WTC11 (cell line): ENCODE data around the gene FFAR1. TPM values are rescaled to one million over a fixed set of nuclear protein-coding genes. Genes with fewer than 3 reads are reported as not detected.

ENCODE experiments used
- ATAC-seq: fragments of 200-7000 bp; cut with Tn5 transposase; 2 replicates; pipeline ENCODE4 v1.10.0; 2021; ENCODE audit warnings: mild to moderate bottlenecking, moderate library complexity
- CTCF ChIA-PET: fragments of 300-600 bp; sonication (Branson Sonifier 250); formaldehyde crosslinking; loops from one replicate; lab custom pipeline; 2021; ENCODE audit warnings: antibody characterized with exemption; lab: Charles Lee
- POLR2A ChIA-PET: fragments of 350-600 bp; sonication (Branson Sonifier 250); formaldehyde crosslinking; loops from one replicate; lab custom pipeline; 2021; ENCODE audit warnings: antibody characterized with exemption; lab: Charles Lee
- DNase-seq: peaks from one replicate; pipeline ENCODE4 v3.0.0; 2021; ENCODE audit warnings: low spot score
- H3K27ac Mint-ChIP-seq: 2 replicates; pipeline ENCODE4 v1.8.0; 2021; ENCODE audit warnings: mixed read lengths
- H3K27me3 Mint-ChIP-seq: 2 replicates; pipeline ENCODE4 v1.8.0; 2021; ENCODE audit warnings: low read depth, mild to moderate bottlenecking, moderate library complexity, mixed read lengths
- H3K36me3 Mint-ChIP-seq: 2 replicates; pipeline ENCODE4 v1.8.0; 2021; ENCODE audit warnings: mixed read lengths
- H3K4me1 Mint-ChIP-seq: 2 replicates; pipeline ENCODE4 v1.8.0; 2022; ENCODE audit warnings: mixed read lengths
- H3K4me3 Mint-ChIP-seq: 2 replicates; pipeline ENCODE4 v1.8.0; 2021; ENCODE audit warnings: mild to moderate bottlenecking, moderate library complexity, mixed read lengths
- H3K9me3 Mint-ChIP-seq: 2 replicates; pipeline ENCODE4 v1.8.0; 2021; ENCODE audit warnings: mixed read lengths
- ATF1 ChIP-seq: sonication (generic); formaldehyde crosslinking; IDR thresholded peaks from 2 replicates; pipeline ENCODE4 v1.8.1; 2023; ENCODE audit warnings: mild to moderate bottlenecking, moderate library complexity, missing genetic modification reagents
- CBFB ChIP-seq: sonication (generic); formaldehyde crosslinking; IDR thresholded peaks from 2 replicates; pipeline ENCODE4 v1.8.1; 2022; ENCODE audit warnings: mild to moderate bottlenecking, low read depth, missing genetic modification reagents
- CREB1 ChIP-seq: sonication (generic); formaldehyde crosslinking; IDR thresholded peaks from 2 replicates; pipeline ENCODE4 v1.8.0; 2023; ENCODE audit warnings: mild to moderate bottlenecking, missing genetic modification reagents
- CREM ChIP-seq: sonication (generic); formaldehyde crosslinking; IDR thresholded peaks from 2 replicates; pipeline ENCODE4 v1.8.1; 2022; ENCODE audit warnings: mild to moderate bottlenecking, missing genetic modification reagents, moderate library complexity
- GRHL2 ChIP-seq: fragments of 250-450 bp; sonication (Bioruptor Pico); IDR thresholded peaks from 2 replicates; pipeline ENCODE4 v1.8.0; 2022; ENCODE audit warnings: mild to moderate bottlenecking, moderate library complexity; ENCODE audit not compliant: insufficient replicate concordance, severe bottlenecking
- MXD4 ChIP-seq: fragments of 250-450 bp; sonication (Bioruptor Pico); IDR thresholded peaks from 2 replicates; pipeline ENCODE4 v1.8.0; 2021; ENCODE audit warnings: mild to moderate bottlenecking, moderate library complexity, borderline replicate concordance
- NR1H2 ChIP-seq: sonication (generic); formaldehyde crosslinking; IDR thresholded peaks from 2 replicates; pipeline ENCODE4 v1.9.0; 2021; ENCODE audit warnings: mild to moderate bottlenecking, moderate library complexity, missing genetic modification reagents
- NR3C1 ChIP-seq: sonication (generic); formaldehyde crosslinking; conservative IDR thresholded peaks from 2 replicates; pipeline ENCODE4 v1.8.1; 2023; ENCODE audit warnings: low read depth, mild to moderate bottlenecking, missing genetic modification reagents
- SP1 ChIP-seq: sonication (generic); formaldehyde crosslinking; conservative IDR thresholded peaks from 2 replicates; pipeline ENCODE4 v1.8.1; 2022; ENCODE audit warnings: missing genetic modification reagents
- ZNF232 ChIP-seq: sonication (generic); formaldehyde crosslinking; IDR thresholded peaks from 2 replicates; pipeline ENCODE4 v1.8.0; 2022; ENCODE audit warnings: mild to moderate bottlenecking, missing genetic modification reagents
- ZNF317 ChIP-seq: sonication (generic); formaldehyde crosslinking; IDR thresholded peaks from 2 replicates; pipeline ENCODE4 v1.8.1; 2023; ENCODE audit warnings: low read depth, mild to moderate bottlenecking, moderate library complexity, missing genetic modification reagents, borderline replicate concordance
- total RNA-seq: library from RNA; stranded (reverse); gene quantifications from 3 replicates; pipeline ENCODE4 v1.2.3, GENCODE V29; 2021
- TF ChIP-seq, protein P1 (sequence below): sonication (generic); formaldehyde crosslinking; IDR thresholded peaks from 2 replicates; pipeline ENCODE4 v1.8.0; 2022; ENCODE audit warnings: missing genetic modification reagents
- TF ChIP-seq, protein P2 (sequence below): sonication (generic); formaldehyde crosslinking; IDR thresholded peaks from 2 replicates; pipeline ENCODE4 v1.8.1; 2022; ENCODE audit warnings: mild to moderate bottlenecking, missing genetic modification reagents, moderate library complexity, borderline replicate concordance
- TF ChIP-seq, protein P3 (sequence below): sonication (generic); formaldehyde crosslinking; IDR thresholded peaks from 2 replicates; pipeline ENCODE4 v1.8.0; 2022; ENCODE audit warnings: mild to moderate bottlenecking, missing genetic modification reagents
- TF ChIP-seq, protein P4 (sequence below): sonication (generic); formaldehyde crosslinking; IDR thresholded peaks from 2 replicates; pipeline ENCODE4 v1.8.1; 2023; ENCODE audit warnings: mild to moderate bottlenecking, moderate library complexity, missing genetic modification reagents
- TF ChIP-seq, protein P5 (sequence below): fragments of 200-600 bp; IDR thresholded peaks from 2 replicates; pipeline ENCODE4 v1.8.0; 2022; ENCODE audit warnings: antibody characterized with exemption

The FFAR1 gene
- total RNA-seq, 1 experiment from 2014 or later = 0.07 TPM

DNA sequence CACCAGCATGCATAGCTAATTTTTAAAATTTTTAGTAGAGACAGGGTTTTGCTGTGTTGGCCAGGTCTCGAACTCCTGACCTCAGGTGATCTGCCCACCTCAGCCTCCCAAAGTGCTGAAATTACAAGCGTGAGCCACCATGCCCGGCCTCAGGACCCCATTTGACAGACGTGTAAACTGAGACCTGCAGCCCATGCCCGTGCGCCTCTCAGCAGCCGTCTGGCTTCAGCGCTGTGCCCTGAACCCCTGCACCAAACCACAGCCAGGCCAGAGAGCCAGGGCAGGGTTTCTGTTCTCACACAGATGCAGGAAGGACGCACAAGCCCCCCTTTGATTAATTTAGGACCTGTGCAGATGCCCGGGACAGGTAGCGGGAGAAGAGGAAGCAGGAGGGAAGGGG lies 7.3 kb upstream of the FFAR1 start (continued):
- TF ChIP-seq, protein P1, sequence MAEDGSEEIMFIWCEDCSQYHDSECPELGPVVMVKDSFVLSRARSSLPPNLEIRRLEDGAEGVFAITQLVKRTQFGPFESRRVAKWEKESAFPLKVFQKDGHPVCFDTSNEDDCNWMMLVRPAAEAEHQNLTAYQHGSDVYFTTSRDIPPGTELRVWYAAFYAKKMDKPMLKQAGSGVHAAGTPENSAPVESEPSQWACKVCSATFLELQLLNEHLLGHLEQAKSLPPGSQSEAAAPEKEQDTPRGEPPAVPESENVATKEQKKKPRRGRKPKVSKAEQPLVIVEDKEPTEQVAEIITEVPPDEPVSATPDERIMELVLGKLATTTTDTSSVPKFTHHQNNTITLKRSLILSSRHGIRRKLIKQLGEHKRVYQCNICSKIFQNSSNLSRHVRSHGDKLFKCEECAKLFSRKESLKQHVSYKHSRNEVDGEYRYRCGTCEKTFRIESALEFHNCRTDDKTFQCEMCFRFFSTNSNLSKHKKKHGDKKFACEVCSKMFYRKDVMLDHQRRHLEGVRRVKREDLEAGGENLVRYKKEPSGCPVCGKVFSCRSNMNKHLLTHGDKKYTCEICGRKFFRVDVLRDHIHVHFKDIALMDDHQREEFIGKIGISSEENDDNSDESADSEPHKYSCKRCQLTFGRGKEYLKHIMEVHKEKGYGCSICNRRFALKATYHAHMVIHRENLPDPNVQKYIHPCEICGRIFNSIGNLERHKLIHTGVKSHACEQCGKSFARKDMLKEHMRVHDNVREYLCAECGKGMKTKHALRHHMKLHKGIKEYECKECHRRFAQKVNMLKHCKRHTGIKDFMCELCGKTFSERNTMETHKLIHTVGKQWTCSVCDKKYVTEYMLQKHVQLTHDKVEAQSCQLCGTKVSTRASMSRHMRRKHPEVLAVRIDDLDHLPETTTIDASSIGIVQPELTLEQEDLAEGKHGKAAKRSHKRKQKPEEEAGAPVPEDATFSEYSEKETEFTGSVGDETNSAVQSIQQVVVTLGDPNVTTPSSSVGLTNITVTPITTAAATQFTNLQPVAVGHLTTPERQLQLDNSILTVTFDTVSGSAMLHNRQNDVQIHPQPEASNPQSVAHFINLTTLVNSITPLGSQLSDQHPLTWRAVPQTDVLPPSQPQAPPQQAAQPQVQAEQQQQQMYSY (CRISPR knock-in tag) = no peak
- no peak for TF ChIP-seq MXD4 (CRISPR knock-in tag)

DNA sequence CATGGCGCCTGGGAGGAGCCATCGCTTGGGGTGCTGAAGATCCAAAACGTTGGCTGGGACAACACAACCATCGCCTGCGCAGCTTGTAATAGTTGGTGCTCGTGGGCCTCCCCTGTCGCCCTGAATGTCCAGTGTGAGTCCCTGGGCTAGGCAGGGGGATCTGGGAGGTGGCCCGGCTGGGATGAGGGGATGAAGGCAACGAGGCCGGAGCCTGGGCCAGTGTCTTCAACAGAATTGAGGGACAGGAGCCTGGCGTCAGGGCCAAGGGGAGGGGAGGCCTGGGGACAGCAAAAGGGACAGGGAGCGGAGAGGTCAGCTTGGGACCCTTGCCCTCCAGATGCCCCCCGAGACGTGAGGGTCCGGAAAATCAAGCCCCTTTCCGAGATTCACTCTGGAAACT lies 6.7 kb upstream of the FFAR1 start:
- ATAC-seq (no peak), DNase-seq (no peak)
- H3K27ac Mint-ChIP-seq = no peak overlapping the region
- H3K4me1 Mint-ChIP-seq = 0 out of 2 replicates have a peak, but pooled peaks cover 3% of the 10 kb centered on the region
- H3K36me3 Mint-ChIP-seq = no peaks in the 10 kb centered on the region
- ChIA-PET CTCF (no interaction called here), POLR2A (no interaction called here)
- TF ChIP-seq CREB1 = no peak
- TF ChIP-seq SP1 = no peak
- TF ChIP-seq, protein P2, sequence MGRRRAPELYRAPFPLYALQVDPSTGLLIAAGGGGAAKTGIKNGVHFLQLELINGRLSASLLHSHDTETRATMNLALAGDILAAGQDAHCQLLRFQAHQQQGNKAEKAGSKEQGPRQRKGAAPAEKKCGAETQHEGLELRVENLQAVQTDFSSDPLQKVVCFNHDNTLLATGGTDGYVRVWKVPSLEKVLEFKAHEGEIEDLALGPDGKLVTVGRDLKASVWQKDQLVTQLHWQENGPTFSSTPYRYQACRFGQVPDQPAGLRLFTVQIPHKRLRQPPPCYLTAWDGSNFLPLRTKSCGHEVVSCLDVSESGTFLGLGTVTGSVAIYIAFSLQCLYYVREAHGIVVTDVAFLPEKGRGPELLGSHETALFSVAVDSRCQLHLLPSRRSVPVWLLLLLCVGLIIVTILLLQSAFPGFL (CRISPR knock-in tag) = no peak
- TF ChIP-seq, protein P3, sequence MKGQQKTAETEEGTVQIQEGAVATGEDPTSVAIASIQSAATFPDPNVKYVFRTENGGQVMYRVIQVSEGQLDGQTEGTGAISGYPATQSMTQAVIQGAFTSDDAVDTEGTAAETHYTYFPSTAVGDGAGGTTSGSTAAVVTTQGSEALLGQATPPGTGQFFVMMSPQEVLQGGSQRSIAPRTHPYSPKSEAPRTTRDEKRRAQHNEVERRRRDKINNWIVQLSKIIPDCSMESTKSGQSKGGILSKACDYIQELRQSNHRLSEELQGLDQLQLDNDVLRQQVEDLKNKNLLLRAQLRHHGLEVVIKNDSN (CRISPR knock-in tag) = no peak
- no peak for TF ChIP-seq ZNF232 (CRISPR knock-in tag)
- no peak for TF ChIP-seq GRHL2 (CRISPR knock-in tag)
- TF ChIP-seq, protein P4, sequence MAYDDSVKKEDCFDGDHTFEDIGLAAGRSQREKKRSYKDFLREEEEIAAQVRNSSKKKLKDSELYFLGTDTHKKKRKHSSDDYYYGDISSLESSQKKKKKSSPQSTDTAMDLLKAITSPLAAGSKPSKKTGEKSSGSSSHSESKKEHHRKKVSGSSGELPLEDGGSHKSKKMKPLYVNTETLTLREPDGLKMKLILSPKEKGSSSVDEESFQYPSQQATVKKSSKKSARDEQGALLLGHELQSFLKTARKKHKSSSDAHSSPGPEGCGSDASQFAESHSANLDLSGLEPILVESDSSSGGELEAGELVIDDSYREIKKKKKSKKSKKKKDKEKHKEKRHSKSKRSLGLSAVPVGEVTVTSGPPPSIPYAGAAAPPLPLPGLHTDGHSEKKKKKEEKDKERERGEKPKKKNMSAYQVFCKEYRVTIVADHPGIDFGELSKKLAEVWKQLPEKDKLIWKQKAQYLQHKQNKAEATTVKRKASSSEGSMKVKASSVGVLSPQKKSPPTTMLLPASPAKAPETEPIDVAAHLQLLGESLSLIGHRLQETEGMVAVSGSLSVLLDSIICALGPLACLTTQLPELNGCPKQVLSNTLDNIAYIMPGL (CRISPR knock-in tag) = no peak
- no peak for TF ChIP-seq CBFB (CRISPR knock-in tag)
- TF ChIP-seq, protein P5, sequence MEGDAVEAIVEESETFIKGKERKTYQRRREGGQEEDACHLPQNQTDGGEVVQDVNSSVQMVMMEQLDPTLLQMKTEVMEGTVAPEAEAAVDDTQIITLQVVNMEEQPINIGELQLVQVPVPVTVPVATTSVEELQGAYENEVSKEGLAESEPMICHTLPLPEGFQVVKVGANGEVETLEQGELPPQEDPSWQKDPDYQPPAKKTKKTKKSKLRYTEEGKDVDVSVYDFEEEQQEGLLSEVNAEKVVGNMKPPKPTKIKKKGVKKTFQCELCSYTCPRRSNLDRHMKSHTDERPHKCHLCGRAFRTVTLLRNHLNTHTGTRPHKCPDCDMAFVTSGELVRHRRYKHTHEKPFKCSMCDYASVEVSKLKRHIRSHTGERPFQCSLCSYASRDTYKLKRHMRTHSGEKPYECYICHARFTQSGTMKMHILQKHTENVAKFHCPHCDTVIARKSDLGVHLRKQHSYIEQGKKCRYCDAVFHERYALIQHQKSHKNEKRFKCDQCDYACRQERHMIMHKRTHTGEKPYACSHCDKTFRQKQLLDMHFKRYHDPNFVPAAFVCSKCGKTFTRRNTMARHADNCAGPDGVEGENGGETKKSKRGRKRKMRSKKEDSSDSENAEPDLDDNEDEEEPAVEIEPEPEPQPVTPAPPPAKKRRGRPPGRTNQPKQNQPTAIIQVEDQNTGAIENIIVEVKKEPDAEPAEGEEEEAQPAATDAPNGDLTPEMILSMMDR = no peak
- no peak for TF ChIP-seq ZNF317
- TF ChIP-seq ATF1 (CRISPR knock-in tag) = no peak
- no peak for TF ChIP-seq CREM (CRISPR knock-in tag)
- no peak for TF ChIP-seq MXD4 (CRISPR knock-in tag)
- TF ChIP-seq NR3C1 (CRISPR knock-in tag) = no peak
- no peak for TF ChIP-seq NR1H2 (CRISPR knock-in tag)
- no peaks in the 10 kb centered on the region for H3K9me3 Mint-ChIP-seq
- H3K4me3 Mint-ChIP-seq = no peak overlapping the region
- no peaks in the 10 kb centered on the region; the same call in 1 of the 2 replicates for H3K27me3 Mint-ChIP-seq
